ENCODE data around the gene IREB2. TPM values are rescaled to one million over a fixed set of nuclear protein-coding genes. Genes with fewer than 3 reads are reported as not detected.

IREB2 gene
- polyA plus RNA-seq, 3 donors, result 11.7 to 25.5 (median 16.7) TPM

DNA sequence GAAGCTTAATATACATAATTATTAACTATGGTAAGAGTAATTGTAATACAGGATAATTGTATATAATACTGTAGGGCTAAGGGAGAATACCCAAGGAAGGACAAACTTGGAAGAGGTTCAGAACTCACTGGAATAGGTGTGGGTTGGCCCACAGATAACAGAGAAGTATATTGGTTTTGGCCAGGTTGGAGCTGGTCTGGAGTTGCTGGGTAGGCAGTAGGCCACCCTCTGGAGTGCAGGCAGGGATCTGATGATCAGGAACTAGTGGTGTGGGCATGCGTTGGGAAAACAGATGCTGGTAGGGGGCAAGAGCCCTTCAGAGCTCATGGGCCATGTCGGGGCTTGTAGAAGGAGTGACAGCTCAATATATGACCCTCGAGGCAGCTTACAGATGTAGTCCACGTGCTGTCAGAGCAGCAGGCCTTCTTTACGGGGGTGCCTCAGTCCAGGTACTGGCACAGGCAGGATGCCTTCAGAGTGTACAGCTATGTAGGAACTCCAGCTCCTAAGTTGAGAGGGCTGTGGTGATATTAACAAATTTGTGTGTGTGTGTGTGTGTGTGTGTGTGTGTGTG is 12.4 kb downstream of the IREB2 start:
- Histone ChIP-seq H2AFZ (ENCODE audit: insufficient read depth, low read depth, low read length, poor library complexity, severe bottlenecking) (no peak overlapping the region), H3K4me1 (ENCODE audit: control insufficient read depth in 1 of 2, insufficient read depth in 2 of 2, low read length in 2 of 2) (peaks cover 33 to 36% of the 10 kb centered on the region in 2 donors), H3K27me3 (ENCODE audit: control insufficient read depth in 2 of 2, insufficient read depth in 2 of 2, low read length in 2 of 2) (no peaks in the 10 kb centered on the region), H3K79me2 (ENCODE audit: insufficient read depth, low read length) (peaks cover 98% of the 10 kb centered on the region), H3K9ac (ENCODE audit: insufficient read depth, low read length, poor library complexity, severe bottlenecking) (no peak overlapping the region), H3K9me3 (replicated peaks in 1 of 2; ENCODE audit: control insufficient read depth in 1 of 2, insufficient read depth in 1 of 2, low read length in 2 of 2) (no peaks in the 10 kb centered on the region), H3K4me3 (replicated peaks in 1 of 3; ENCODE audit: low read depth in 2 of 3, low read length in 3 of 3) (no peak overlapping the region), H3K27ac (ENCODE audit: low read depth in 1 of 2, low read length in 2 of 2) (no peak overlapping the region), H3K36me3 (replicated peaks in 1 of 2; ENCODE audit: control insufficient read depth in 1 of 2, insufficient read depth in 2 of 2, low read length in 2 of 2) (peaks cover 13 to 45% of the 10 kb centered on the region in 2 donors), H4K20me1 (ENCODE audit: insufficient read depth, low read length) (peaks cover 91% of the 10 kb centered on the region), H3K4me2 (replicated peaks; ENCODE audit: extremely low read depth, low read length, poor library complexity, severe bottlenecking) (no peak overlapping the region)
- 79% methylated on average over 5 of the region's 5 CpGs for WGBS (ENCODE audit: insufficient coverage)
- intact Hi-C loops (cut with micrococcal nuclease), result no loop called here
- no peak overlapping the region for H3K4me3 Mint-ChIP-seq
- H3K4me1 Mint-ChIP-seq, result peaks cover 49% of the 10 kb centered on the region
- TF ChIP-seq, protein P1, sequence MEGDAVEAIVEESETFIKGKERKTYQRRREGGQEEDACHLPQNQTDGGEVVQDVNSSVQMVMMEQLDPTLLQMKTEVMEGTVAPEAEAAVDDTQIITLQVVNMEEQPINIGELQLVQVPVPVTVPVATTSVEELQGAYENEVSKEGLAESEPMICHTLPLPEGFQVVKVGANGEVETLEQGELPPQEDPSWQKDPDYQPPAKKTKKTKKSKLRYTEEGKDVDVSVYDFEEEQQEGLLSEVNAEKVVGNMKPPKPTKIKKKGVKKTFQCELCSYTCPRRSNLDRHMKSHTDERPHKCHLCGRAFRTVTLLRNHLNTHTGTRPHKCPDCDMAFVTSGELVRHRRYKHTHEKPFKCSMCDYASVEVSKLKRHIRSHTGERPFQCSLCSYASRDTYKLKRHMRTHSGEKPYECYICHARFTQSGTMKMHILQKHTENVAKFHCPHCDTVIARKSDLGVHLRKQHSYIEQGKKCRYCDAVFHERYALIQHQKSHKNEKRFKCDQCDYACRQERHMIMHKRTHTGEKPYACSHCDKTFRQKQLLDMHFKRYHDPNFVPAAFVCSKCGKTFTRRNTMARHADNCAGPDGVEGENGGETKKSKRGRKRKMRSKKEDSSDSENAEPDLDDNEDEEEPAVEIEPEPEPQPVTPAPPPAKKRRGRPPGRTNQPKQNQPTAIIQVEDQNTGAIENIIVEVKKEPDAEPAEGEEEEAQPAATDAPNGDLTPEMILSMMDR (IDR thresholded peaks at IDR 0.05), result no peak
- H3K27me3 Mint-ChIP-seq (ENCODE audit: low read depth in 3 of 3), result peaks cover 0 to 1% (median 0%) of the 10 kb centered on the region in 3 donors
- H3K27ac Mint-ChIP-seq, result peak overlapping the region in 4 of 7 donors; percentile 49 to 68 (median 56)
- H3K9me3 Mint-ChIP-seq, result peaks cover 0 to 2% (median 0%) of the 10 kb centered on the region in 7 donors
- peaks cover 32% of the 10 kb centered on the region in 2 donors for H3K36me3 Mint-ChIP-seq
- DNase-seq, result no peak

DNA sequence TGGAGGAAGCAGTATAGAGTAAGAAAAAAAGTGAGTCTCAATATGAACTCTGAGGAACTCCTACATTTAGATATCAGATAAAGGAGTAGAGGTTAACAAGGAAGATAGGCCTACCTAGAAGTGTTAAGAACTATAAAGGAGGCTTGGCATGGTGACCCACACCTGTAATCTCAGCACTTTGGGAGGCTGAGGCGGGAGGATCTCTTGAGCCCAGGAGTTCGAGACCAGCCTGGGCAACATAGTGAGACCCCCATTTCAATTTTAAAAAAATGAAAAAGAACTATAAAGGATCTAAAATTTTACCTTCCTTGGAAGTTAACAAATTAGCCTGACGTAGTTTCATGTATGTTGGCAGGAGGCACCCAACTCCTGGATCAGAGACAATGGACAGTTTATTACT is 14.5 kb downstream of the IREB2 start:
- peak overlapping the region in 1 of 2 donors; percentile 65 for H3K27ac ChIP-seq (ENCODE audit: low read depth in 1 of 2, low read length in 2 of 2)
- H3K27me3 ChIP-seq (ENCODE audit: control insufficient read depth in 2 of 2, insufficient read depth in 2 of 2, low read length in 2 of 2), result no peaks in the 10 kb centered on the region
- peaks cover 3 to 25% of the 10 kb centered on the region in 2 donors for H3K36me3 ChIP-seq (replicated peaks in 1 of 2; ENCODE audit: control insufficient read depth in 1 of 2, insufficient read depth in 2 of 2, low read length in 2 of 2)
- intact Hi-C loops (cut with micrococcal nuclease), result no loop called here
- H3K4me1 ChIP-seq (ENCODE audit: control insufficient read depth in 1 of 2, insufficient read depth in 2 of 2, low read length in 2 of 2), result peaks cover 39 to 48% of the 10 kb centered on the region in 2 donors
- H3K4me1 Mint-ChIP-seq, result peaks cover 60% of the 10 kb centered on the region
- H3K27ac Mint-ChIP-seq, result no peak overlapping the region
- no peak for DNase-seq
- no peak overlapping the region for H3K4me2 ChIP-seq (replicated peaks; ENCODE audit: extremely low read depth, low read length, poor library complexity, severe bottlenecking)
- TF ChIP-seq, protein P1 (IDR thresholded peaks at IDR 0.05), result no peak
- H3K9me3 ChIP-seq (replicated peaks in 1 of 2; ENCODE audit: control insufficient read depth in 1 of 2, insufficient read depth in 1 of 2, low read length in 2 of 2), result no peaks in the 10 kb centered on the region
- H3K4me3 Mint-ChIP-seq, result no peak overlapping the region
- no peak overlapping the region for H3K4me3 ChIP-seq (replicated peaks in 1 of 3; ENCODE audit: low read depth in 2 of 3, low read length in 3 of 3)
- peaks cover 0 to 2% (median 0%) of the 10 kb centered on the region in 7 donors for H3K9me3 Mint-ChIP-seq
- peaks cover 98% of the 10 kb centered on the region for H3K79me2 ChIP-seq (ENCODE audit: insufficient read depth, low read length)
- H4K20me1 ChIP-seq (ENCODE audit: insufficient read depth, low read length), result peaks cover 88% of the 10 kb centered on the region
- peaks cover 11 to 16% of the 10 kb centered on the region in 2 donors for H3K36me3 Mint-ChIP-seq
- H2AFZ ChIP-seq (ENCODE audit: insufficient read depth, low read depth, low read length, poor library complexity, severe bottlenecking), result no peak overlapping the region
- peaks cover 0 to 1% (median 0%) of the 10 kb centered on the region in 3 donors for H3K27me3 Mint-ChIP-seq (ENCODE audit: low read depth in 3 of 3)
- no CpG with 5 or more reads among the region's 3 CpGs for WGBS (ENCODE audit: insufficient coverage)
- H3K9ac ChIP-seq (ENCODE audit: insufficient read depth, low read length, poor library complexity, severe bottlenecking), result no peak overlapping the region

Measured in CD14-positive monocyte (primary cell).